ENCODE data around the gene CAVIN3. TPM values are rescaled to one million over a fixed set of nuclear protein-coding genes. Genes with fewer than 3 reads are reported as not detected.
A peak's percentile ranks its signal among the peaks of the same experiment; 100 is the strongest.

Gene CAVIN3
- total and polyA plus RNA-seq, 8 donors: 9.7 to 28.7 (median 16.0) TPM

GRCh38 chr11:6336293-6336692 lies 16.0 kb upstream of the CAVIN3 start:
- no peaks in the 10 kb centered on the region for H3K27me3 ChIP-seq
- H3K4me3 ChIP-seq: no peak overlapping the region
- peaks cover 6 to 10% (median 9%) of the 10 kb centered on the region in 3 donors for H3K4me1 ChIP-seq
- DNase-seq (no peak), FAIRE-seq (no peak), ATAC-seq (no peak)
- H3K9me3 ChIP-seq: no peaks in the 10 kb centered on the region
- TF ChIP-seq CTCF (IDR thresholded peaks at IDR 0.05): no peak
- no peaks in the 10 kb centered on the region for H3K36me3 ChIP-seq
- 78 to 80% methylated on average over 3 of the region's 3 CpGs for WGBS, 2 donors
- intact Hi-C loops (cut with DNase I): no loop called here
- no peak overlapping the region for H3K27ac ChIP-seq

DNA sequence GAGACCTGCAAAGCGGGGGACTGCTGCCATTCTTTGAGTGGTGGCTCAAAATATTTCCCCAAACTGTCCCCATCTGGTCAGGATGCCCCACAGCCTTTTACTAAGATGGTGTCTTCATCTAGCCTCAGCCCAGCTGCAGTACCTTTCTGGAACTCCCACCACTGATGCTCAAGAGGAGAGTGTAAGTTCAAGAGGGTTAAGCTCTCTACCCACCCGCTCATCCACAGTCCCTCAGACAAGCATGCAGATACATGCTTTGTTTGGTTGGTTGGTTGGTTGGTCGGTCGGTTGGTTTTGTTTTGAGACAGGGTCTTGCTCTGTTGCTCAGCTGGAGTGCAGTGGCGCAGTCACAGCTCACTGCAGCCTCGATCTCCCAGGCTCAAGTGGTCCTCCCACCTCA lies 14.5 kb upstream of the CAVIN3 start:
- 94 to 95% methylated on average over 6 of the region's 6 CpGs for WGBS, 2 donors
- TF ChIP-seq CTCF (IDR thresholded peaks at IDR 0.05): no peak
- DNase-seq (no peak), FAIRE-seq (no peak), ATAC-seq (no peak)
- Histone ChIP-seq H3K27me3 (no peaks in the 10 kb centered on the region), H3K9me3 (no peaks in the 10 kb centered on the region), H3K27ac (no peak overlapping the region), H3K36me3 (no peaks in the 10 kb centered on the region), H3K4me3 (no peak overlapping the region), H3K4me1 (peaks cover 6 to 10% (median 9%) of the 10 kb centered on the region in 3 donors)
- intact Hi-C loops (cut with DNase I): no loop called here

- intact Hi-C loops (cut with DNase I): no loop called here
- TF ChIP-seq CTCF (IDR thresholded peaks at IDR 0.05): no peak
- 5 to 8% methylated on average over 2 of the region's 2 CpGs for WGBS, 2 donors
- FAIRE-seq: no peak
- Histone ChIP-seq H3K27me3 (no peaks in the 10 kb centered on the region), H3K4me1 (peaks cover 6 to 10% (median 9%) of the 10 kb centered on the region in 3 donors), H3K27ac (no peak overlapping the region), H3K4me3 (no peak overlapping the region), H3K9me3 (no peaks in the 10 kb centered on the region), H3K36me3 (no peaks in the 10 kb centered on the region)
- ATAC-seq: peak in 1 of 4 donors; percentile 26
- DNase-seq: no peak
Observed at GRCh38 chr11:6333095-6333494, 12.8 kb upstream of the CAVIN3 start.

GRCh38 chr11:6332066-6332465 lies 11.8 kb upstream of the CAVIN3 start:
- FAIRE-seq: no peak

GRCh38 chr11:6328321-6328720 lies 8.0 kb upstream of the CAVIN3 start:
- no peak for TF ChIP-seq CTCF (IDR thresholded peaks at IDR 0.05)
- Histone ChIP-seq H3K27me3 (no peaks in the 10 kb centered on the region), H3K9me3 (no peaks in the 10 kb centered on the region), H3K27ac (no peak overlapping the region), H3K4me1 (peaks cover 17 to 27% (median 21%) of the 10 kb centered on the region in 3 donors), H3K4me3 (no peak overlapping the region), H3K36me3 (no peaks in the 10 kb centered on the region)
- no peak for DNase-seq
- FAIRE-seq: no peak
- intact Hi-C loops (cut with DNase I): no loop called here
- no peak for ATAC-seq

More at GRCh38 chr11:6332066-6332465, 11.8 kb upstream of the CAVIN3 start:
- Histone ChIP-seq H3K9me3 (no peaks in the 10 kb centered on the region), H3K4me1 (peaks cover 9 to 13% (median 9%) of the 10 kb centered on the region in 3 donors), H3K36me3 (no peaks in the 10 kb centered on the region), H3K27ac (no peak overlapping the region), H3K4me3 (no peak overlapping the region), H3K27me3 (no peaks in the 10 kb centered on the region)
- WGBS, 2 donors: 92 to 95% methylated on average over 5 of the region's 5 CpGs
- DNase-seq: no peak
- ATAC-seq: no peak
- no peak for TF ChIP-seq CTCF (IDR thresholded peaks at IDR 0.05)
- intact Hi-C loops (cut with DNase I): no loop called here
